Stimulated activated CD4-positive, alpha-beta T cell treated with anti-CD3 and anti-CD28 coated beads, Interleukin-4, amount 100 ng/mL, for 4 hours (primary cell): ENCODE measurements around the gene CCDC78.
A peak's percentile ranks its signal among the peaks of the same experiment; 100 is the strongest.
"Not testable (repeated sequence)": the region's sequence is repeated elsewhere in the genome, so short reads cannot be mapped to it uniquely, and the experiment has no call there.

Source experiments
- DNase-seq, 2 experiments: peaks; one replicate each; pipeline ENCODE4 v3.0.0-alpha.2; 2020

Gene CCDC78

DNA sequence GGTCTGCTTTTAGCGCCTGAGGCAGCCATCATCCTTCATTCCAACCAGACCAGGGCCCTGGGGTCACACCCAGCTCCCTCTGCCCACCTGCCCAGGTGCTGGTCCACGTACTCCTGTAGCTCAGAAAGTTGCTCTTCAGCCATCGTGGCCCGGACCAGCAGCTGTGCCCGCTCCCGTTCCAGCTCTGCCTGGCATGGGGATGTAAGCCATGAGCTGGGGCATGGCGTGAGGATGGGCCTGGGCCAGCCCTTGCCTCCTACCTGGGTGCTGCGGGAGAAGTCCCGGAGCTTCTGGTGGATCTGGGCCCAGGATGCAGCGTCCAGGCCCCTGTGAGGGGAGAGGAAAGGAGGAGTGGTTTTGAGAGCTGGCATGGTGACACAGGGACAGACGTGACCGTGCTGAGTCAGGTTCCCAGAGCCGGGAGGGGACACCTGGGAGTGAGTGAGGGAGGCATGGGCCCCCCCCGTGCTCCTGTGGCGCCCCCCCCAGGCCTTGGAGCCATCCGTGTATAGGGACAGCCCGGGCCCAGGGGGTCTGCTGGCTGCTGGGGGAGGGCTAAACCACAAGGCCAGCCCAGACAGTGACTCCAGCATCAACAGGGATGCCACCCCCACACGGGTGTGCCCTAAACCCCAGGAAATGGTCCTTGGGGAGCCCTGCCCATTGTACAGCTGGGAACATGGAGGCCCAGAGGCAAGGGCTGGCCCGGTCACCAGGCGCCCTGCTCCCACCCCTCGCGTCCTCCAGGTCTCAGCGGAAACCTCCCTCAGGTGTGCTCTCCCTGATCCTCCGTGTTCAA is 3.2 kb downstream of the CCDC78 start:
- no peak for DNase-seq

GRCh38 chr16:721765-722540 is 4.3 kb downstream of the CCDC78 start:
- DNase-seq = no peak

DNA sequence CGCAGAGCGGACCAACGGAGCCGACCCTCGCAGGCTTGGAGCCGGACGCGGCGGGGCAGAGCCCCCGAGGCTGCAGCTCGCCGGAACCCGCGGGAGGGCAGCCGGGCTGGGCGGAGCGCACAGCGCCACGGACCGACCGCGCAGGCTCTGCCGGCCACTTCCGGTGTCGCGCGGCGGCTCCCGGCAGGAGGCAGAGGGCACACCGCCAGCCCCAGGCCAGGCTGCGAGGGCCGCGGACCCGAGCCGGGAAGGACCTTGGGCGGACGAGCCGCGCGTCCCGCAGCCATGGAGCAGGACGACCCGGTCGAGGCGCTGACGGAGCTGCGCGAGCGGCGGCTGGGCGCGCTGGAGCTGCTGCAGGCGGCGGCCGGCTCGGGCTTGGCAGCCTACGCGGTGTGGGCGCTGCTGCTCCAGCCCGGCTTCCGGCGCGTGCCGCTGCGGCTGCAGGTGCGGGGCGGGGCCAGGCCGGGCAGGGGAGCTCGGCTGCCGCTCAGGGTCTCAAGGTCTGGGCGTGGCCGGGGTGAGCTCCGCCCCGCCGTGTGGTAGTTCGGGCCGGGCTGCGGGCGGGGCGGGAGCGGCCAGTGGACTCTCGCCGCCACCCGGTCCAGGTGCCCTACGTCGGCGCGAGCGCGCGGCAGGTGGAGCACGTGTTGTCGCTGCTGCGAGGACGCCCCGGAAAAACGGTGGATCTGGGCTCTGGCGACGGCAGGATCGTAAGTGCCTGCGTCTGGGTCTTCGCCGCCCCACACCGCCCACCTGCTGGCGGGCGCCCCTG is 5.1 kb downstream of the CCDC78 start, which contains the start of gene ANTKMT:
TSS of gene ANTKMT (plus strand) at position 157 of the 775 bp plus-strand sequence. CDS start at position 286, 129 bp downstream.
- DNase-seq = peak; percentile 59 to 79

DNA sequence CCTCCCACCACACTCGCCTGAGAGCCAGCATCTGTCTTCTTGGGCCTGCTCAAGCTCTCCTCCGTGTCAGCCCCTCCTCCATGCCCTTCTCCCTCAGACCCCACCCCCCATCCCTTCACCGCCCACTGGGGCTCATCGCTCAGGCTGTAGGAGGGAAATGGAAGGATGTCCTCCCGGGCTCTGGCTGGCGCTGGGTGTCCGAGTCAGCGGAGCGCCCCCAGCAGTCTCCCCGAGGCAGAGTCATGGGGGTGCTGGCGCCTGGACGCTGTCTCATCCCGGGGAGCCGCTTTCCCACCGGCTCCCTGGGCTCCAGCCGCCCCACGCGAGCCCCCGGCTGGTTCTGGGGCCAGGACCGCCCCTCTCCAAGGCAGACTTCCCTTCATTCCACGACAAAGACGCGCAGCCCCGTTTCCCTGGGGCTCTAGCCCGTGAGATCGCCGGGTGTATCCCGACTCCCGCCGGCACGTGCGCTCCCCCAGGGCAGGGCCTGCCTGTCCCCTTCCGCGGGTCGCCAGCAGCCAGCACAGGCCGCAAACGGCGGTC is 5.7 kb downstream of the CCDC78 start:
- peak; percentile 29 to 45 for DNase-seq

DNA sequence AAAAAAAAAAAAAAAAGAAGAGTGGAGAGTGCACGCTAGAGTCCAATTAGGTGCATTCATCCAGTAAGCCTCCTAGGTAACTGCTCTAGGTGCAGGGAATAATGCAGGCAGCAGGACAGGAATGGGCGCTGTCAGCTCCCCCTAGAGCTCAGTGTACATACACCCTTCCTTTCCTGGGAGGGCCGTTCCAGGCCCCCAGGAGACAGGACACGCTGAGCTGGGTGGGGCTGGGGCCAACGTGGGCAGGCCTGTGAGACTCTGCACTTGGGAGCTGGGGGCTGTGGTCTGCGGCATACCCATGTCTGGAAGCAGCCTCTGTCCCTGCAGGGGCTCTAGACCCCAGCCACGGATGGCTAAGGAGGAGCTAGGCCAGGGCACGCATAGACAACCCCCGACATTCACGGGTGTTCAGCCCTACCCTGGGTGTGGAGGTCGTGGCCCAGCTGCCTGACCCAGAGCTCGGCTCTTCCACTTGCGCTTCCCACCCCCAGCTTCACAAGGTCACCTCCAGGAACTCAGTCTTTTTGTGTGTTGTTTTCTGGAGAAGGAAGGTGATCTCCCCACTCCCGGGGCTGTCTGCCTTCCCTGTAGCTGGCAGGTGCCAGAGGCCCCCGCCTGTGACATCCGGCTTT is 6.3 kb downstream of the CCDC78 start:
- DNase-seq = no peak

DNA sequence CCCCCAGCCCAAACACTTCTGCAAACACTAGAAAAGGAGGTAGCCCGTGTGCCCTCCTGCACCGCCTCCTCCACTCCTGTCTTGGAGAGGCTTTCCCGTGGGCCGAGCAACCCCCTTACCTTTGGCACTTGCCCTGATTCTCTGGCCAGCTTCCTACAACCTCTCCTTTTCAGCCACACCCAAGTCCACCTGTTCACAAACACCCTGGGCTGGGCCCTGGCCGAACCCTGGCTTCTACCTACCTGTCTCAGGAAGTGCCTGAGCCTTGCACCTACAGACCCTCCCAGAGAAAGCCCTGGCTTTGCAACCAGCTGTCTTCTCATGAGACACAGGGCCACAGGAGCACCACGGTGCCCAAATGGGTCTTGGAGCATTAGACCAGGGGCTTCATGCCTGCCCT is 7.3 kb downstream of the CCDC78 start:
- no peak for DNase-seq

DNA sequence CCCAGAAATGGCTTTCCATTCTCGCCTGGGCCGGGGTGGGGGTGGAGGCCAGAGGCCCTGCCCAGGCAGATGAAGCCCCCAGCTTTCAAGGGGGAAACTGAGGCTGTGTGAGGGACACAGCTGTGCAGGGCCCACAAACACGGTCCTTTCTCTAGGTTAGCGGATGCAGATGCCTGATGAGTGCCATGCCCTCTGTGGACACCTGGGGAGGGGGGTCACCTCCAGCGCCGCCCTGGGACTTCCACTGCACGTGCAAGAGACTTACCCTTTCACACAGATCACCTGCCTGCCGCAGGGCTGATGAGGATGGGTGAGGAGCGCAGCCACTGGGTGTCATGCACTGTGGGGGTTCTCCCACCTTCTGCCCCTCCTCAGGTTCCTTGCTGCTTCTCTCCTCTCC is 7.9 kb downstream of the CCDC78 start:
- DNase-seq = no peak

GRCh38 chr16:717450-718245 is 8.6 kb downstream of the CCDC78 start:
- DNase-seq = no peak

DNA sequence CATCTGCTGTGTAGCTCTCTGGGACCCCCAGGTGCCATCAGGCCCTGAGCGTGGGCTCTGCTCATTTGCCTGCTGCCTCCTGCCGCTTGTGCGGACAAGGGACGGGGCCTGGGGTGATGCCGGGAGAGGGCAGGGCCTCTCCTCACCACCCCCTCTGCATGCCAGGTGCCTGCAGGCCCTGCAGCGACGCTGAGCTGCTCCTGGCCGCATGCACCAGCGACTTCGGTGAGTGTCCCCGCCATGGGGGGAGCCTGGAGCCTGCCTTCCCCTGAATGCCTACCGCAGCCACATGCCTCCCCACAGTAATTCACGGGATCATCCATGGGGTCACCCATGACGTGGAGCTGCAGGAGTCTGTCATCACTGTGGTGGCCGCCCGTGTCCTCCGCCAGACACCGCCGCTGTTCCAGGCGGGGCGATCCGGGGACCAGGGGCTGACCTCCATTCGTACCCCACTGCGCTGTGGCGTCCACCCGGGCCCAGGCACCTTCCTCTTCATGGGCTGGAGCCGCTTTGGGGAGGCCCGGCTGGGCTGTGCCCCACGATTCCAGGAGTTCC is 9.4 kb downstream of the CCDC78 start:
- DNase-seq = no peak

GRCh38 chr16:716200-716568 is 10.1 kb downstream of the CCDC78 start:
- no peak for DNase-seq

DNA sequence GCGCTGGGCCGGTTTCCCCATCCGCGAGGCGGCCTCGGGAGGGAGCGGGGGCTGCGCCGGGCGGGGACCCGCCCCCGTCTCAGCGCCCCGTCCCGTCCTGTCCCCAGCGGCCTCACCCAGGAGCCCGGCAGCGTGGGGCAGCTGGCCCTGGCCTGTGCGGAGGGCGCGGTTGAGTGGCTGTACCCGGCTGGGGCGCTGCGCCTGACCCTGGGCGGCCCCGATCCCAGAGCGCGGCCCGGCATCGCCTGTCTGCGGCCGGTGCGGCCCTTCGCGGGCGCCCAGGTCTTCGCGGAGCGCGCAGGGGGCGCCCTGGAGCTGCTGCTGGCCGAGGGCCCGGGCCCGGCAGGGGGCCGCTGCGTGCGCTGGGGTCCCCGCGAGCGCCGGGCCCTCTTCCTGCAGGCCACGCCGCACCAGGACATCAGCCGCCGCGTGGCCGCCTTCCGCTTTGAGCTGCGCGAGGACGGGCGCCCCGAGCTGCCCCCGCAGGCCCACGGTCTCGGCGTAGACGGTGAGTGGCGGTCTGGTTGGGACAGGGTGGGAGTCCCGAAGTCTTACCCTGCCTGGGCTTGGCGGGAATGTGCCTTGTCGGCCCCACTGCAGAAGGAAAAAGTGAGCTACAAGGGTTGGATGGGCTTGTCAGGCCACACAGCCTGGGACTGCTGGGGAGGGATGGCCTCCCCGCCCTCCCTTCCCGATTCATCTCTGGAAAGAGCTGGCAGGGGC is 10.6 kb downstream of the CCDC78 start:
- DNase-seq = no peak

- peak; percentile 82 to 95 for DNase-seq
Observed at GRCh38 chr16:714558-715476, 11.4 kb downstream of the CCDC78 start, which contains the start of gene METRN. Gene METRN (plus strand): TSS chr16:715118. CDS start chr16:715290, 172 bp downstream.

DNA sequence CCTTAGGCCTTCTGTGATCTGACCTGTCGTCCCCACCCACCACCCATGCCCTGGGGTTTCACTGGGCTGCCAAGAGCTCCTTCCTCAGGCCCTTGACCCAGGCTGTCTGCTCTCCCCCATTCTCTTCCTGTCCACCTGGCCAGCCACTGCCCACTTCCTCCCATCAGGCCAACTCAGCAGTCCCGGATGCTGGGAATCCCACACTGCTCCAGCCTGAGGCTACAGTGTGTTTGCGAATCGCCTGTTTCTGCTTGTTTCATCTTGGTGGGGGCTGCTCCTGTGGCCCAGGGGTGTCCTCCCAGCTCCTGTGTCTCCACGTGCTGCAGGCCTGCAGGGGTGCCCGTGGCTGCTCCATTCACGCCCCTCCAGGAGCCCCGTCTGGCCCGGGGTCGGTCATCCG is 12.2 kb downstream of the CCDC78 start:
- no peak for DNase-seq

GRCh38 chr16:712740-713250 is 13.4 kb downstream of the CCDC78 start:
- DNase-seq = not testable (repeated sequence)

DNA sequence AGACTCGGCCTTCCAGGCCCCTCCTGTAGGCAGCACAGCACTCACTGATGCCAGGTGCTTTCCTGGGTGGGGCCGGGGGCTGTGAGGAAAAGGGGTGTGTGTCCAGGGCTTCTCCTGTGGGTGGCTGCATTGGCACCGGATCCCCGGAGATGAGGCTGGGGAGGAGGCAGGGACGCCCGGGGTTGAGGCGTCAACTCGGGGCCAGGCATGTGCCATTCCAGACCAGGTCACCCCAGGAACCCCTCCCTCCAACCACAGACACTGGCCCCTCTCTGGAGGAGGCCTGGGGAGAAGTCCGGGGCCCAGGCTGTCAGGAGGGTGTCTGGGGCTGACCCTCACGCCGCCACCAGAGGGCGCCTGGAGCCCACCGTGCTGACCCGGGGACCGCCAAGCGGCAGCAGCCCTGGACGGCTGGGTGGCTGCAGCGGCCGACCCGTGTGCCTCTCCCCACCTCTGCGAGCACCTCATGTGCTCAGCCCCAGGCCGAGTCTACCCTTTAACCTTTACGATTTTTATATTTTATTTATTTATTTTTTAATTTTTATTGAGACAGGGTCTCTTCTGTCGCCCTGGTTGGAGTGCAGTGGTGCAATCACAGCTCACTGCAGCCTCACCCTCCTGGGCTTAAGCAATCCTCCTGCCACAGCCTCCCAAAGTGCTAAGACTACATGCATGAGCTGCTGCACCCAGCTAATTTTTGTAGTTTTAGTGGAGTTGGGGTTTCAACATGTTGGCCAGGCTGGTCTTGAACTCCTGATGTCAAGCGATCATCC is 14.5 kb downstream of the CCDC78 start:
- peak; percentile 62 to 81 for DNase-seq

- DNase-seq = no peak
Observed at GRCh38 chr16:711084-711483, 15.2 kb downstream of the CCDC78 start.

- DNase-seq = no peak
Observed at GRCh38 chr16:710500-711075, 15.7 kb downstream of the CCDC78 start.
